ENCODE data around the gene PACS2.

Gene PACS2

GRCh38 chr14:105440554-105440900 is 126.0 kb downstream of the PACS2 start:
- H3K27me3 ChIP-seq (replicated peaks) = no peaks in the 10 kb centered on the region
- DNase-seq = no peak
- in situ Hi-C loops (cut with HindIII; ENCODE audit: low pct_ligation_motif_present, low sequenced_read_pairs) = no loop called here
- H3K36me3 ChIP-seq (replicated peaks) = peaks cover 18% of the 10 kb centered on the region
- no peak overlapping the region for H3K4me3 ChIP-seq (ENCODE audit: low read depth, low read length)
- no peak for TF ChIP-seq CTCF (IDR thresholded peaks at IDR 0.05; ENCODE audit: low read depth, low read length, missing control alignments)
- no peak overlapping the region for H3K27ac ChIP-seq

- in situ Hi-C loops (cut with HindIII; ENCODE audit: low pct_ligation_motif_present, low sequenced_read_pairs) = no loop called here
- TF ChIP-seq CTCF (IDR thresholded peaks at IDR 0.05; ENCODE audit: low read depth, low read length, missing control alignments) = no peak
- Histone ChIP-seq H3K27ac (no peak overlapping the region), H3K27me3 (replicated peaks) (no peaks in the 10 kb centered on the region), H3K36me3 (replicated peaks) (peaks cover 18% of the 10 kb centered on the region), H3K4me3 (ENCODE audit: low read depth, low read length) (no peak overlapping the region)
- no peak for DNase-seq
These were observed 126.4 kb downstream of the PACS2 start for GRCh38 chr14:105440992-105441391.

GRCh38 chr14:105442125-105442524 is 127.6 kb downstream of the PACS2 start:
- H3K27ac ChIP-seq = no peak overlapping the region
- DNase-seq = no peak
- TF ChIP-seq CTCF (IDR thresholded peaks at IDR 0.05; ENCODE audit: low read depth, low read length, missing control alignments) = no peak
- no peak overlapping the region for H3K4me3 ChIP-seq (ENCODE audit: low read depth, low read length)
- H3K27me3 ChIP-seq (replicated peaks) = no peaks in the 10 kb centered on the region
- in situ Hi-C loops (cut with HindIII; ENCODE audit: low pct_ligation_motif_present, low sequenced_read_pairs) = no loop called here
- H3K36me3 ChIP-seq (replicated peaks) = peaks cover 20% of the 10 kb centered on the region

- peaks cover 20% of the 10 kb centered on the region for H3K36me3 ChIP-seq (replicated peaks)
- DNase-seq = no peak
- H3K4me3 ChIP-seq (ENCODE audit: low read depth, low read length) = no peak overlapping the region
- no peak overlapping the region for H3K27ac ChIP-seq
- TF ChIP-seq CTCF (IDR thresholded peaks at IDR 0.05; ENCODE audit: low read depth, low read length, missing control alignments) = no peak
- in situ Hi-C loops (cut with HindIII; ENCODE audit: low pct_ligation_motif_present, low sequenced_read_pairs) = no loop called here
- H3K27me3 ChIP-seq (replicated peaks) = no peaks in the 10 kb centered on the region
These were observed 128.3 kb downstream of the PACS2 start for GRCh38 chr14:105442834-105443233.

- no peak overlapping the region for H3K4me3 ChIP-seq (ENCODE audit: low read depth, low read length)
- DNase-seq = no peak
- no peak for TF ChIP-seq CTCF (IDR thresholded peaks at IDR 0.05; ENCODE audit: low read depth, low read length, missing control alignments)
- no peaks in the 10 kb centered on the region for H3K27me3 ChIP-seq (replicated peaks)
- in situ Hi-C loops (cut with HindIII; ENCODE audit: low pct_ligation_motif_present, low sequenced_read_pairs) = no loop called here
- no peak overlapping the region for H3K27ac ChIP-seq
- H3K36me3 ChIP-seq (replicated peaks) = peaks cover 26% of the 10 kb centered on the region
These were observed 130.3 kb downstream of the PACS2 start for GRCh38 chr14:105444859-105445258.

GRCh38 chr14:105445290-105445689 is 130.7 kb downstream of the PACS2 start:
- TF ChIP-seq CTCF (IDR thresholded peaks at IDR 0.05; ENCODE audit: low read depth, low read length, missing control alignments) = no peak
- Histone ChIP-seq H3K36me3 (replicated peaks) (peaks cover 29% of the 10 kb centered on the region), H3K27ac (no peak overlapping the region), H3K4me3 (ENCODE audit: low read depth, low read length) (no peak overlapping the region), H3K27me3 (replicated peaks) (no peaks in the 10 kb centered on the region)
- DNase-seq = no peak
- in situ Hi-C loops (cut with HindIII; ENCODE audit: low pct_ligation_motif_present, low sequenced_read_pairs) = no loop called here

Data from brain microvascular endothelial cell (primary cell).